Measurements from ENCODE around the gene MCAT.
"Not testable (repeated sequence)": the region's sequence is repeated elsewhere in the genome, so short reads cannot be mapped to it uniquely, and the experiment has no call there.

The MCAT gene

GRCh38 chr22:43151251-43152002, 8.2 kb upstream of the MCAT start, which contains the start of gene TSPO:
Gene TSPO (plus strand): TSS chr22:43151559. CDS start chr22:43159239, 7,680 bp downstream.
- Histone ChIP-seq H3K27me3 (ENCODE audit: control insufficient read depth, insufficient read depth, low read length) (peaks cover 8% of the 10 kb centered on the region; the same call in 1 of the 2 replicates), H3K4me3 (ENCODE audit: low read depth, low read length) (peak within 1 kb of the TSS; percentile 59), H3K36me3 (ENCODE audit: control insufficient read depth, insufficient read depth, low read length) (no peaks in the 10 kb centered on the region), H3K9me3 (ENCODE audit: control insufficient read depth, insufficient read depth, low read length) (no peaks in the 10 kb centered on the region), H3K9ac (ENCODE audit: low read depth, low read length) (no peak within 1 kb of the TSS), H3K27ac (ENCODE audit: low read depth, low read length) (no peak within 1 kb of the TSS), H3K4me1 (ENCODE audit: control insufficient read depth, insufficient read depth, low read length) (peaks cover 7% of the 10 kb centered on the region; the same call in 1 of the 2 replicates)

- no peak overlapping the region for H3K9ac ChIP-seq (ENCODE audit: low read depth, low read length)
- peaks cover 8% of the 10 kb centered on the region; the same call in 1 of the 2 replicates for H3K27me3 ChIP-seq (ENCODE audit: control insufficient read depth, insufficient read depth, low read length)
- no peak overlapping the region for H3K27ac ChIP-seq (ENCODE audit: low read depth, low read length)
- no peaks in the 10 kb centered on the region for H3K9me3 ChIP-seq (ENCODE audit: control insufficient read depth, insufficient read depth, low read length)
- H3K4me3 ChIP-seq (ENCODE audit: low read depth, low read length) = peak overlapping the region; percentile 54
- peaks cover 7% of the 10 kb centered on the region; the same call in 1 of the 2 replicates for H3K4me1 ChIP-seq (ENCODE audit: control insufficient read depth, insufficient read depth, low read length)
- no peaks in the 10 kb centered on the region for H3K36me3 ChIP-seq (ENCODE audit: control insufficient read depth, insufficient read depth, low read length)
Observed at GRCh38 chr22:43150731-43151206, 7.6 kb upstream of the MCAT start.

- Histone ChIP-seq H3K9me3 (ENCODE audit: control insufficient read depth, insufficient read depth, low read length) (no peaks in the 10 kb centered on the region), H3K4me1 (ENCODE audit: control insufficient read depth, insufficient read depth, low read length) (peaks cover 7% of the 10 kb centered on the region; the same call in 1 of the 2 replicates), H3K36me3 (ENCODE audit: control insufficient read depth, insufficient read depth, low read length) (no peaks in the 10 kb centered on the region), H3K4me3 (ENCODE audit: low read depth, low read length) (no peak overlapping the region), H3K9ac (ENCODE audit: low read depth, low read length) (no peak overlapping the region), H3K27me3 (ENCODE audit: control insufficient read depth, insufficient read depth, low read length) (peaks cover 8% of the 10 kb centered on the region; the same call in 1 of the 2 replicates), H3K27ac (ENCODE audit: low read depth, low read length) (no peak overlapping the region)
Observed at GRCh38 chr22:43148581-43148980, 5.4 kb upstream of the MCAT start.

GRCh38 chr22:43147821-43148220, 4.6 kb upstream of the MCAT start:
- no peak overlapping the region for H3K9ac ChIP-seq (ENCODE audit: low read depth, low read length)

GRCh38 chr22:43146332-43146731, 3.1 kb upstream of the MCAT start:
- not testable (repeated sequence) for H3K9me3 ChIP-seq (ENCODE audit: control insufficient read depth, insufficient read depth, low read length); H3K9ac ChIP-seq (ENCODE audit: low read depth, low read length); H3K36me3 ChIP-seq (ENCODE audit: control insufficient read depth, insufficient read depth, low read length); H3K4me3 ChIP-seq (ENCODE audit: low read depth, low read length); H3K27ac ChIP-seq (ENCODE audit: low read depth, low read length); H3K27me3 ChIP-seq (ENCODE audit: control insufficient read depth, insufficient read depth, low read length); H3K4me1 ChIP-seq (ENCODE audit: control insufficient read depth, insufficient read depth, low read length)

More at GRCh38 chr22:43147821-43148220, 4.6 kb upstream of the MCAT start:
- peaks cover 8% of the 10 kb centered on the region; the same call in 1 of the 2 replicates for H3K27me3 ChIP-seq (ENCODE audit: control insufficient read depth, insufficient read depth, low read length)
- H3K36me3 ChIP-seq (ENCODE audit: control insufficient read depth, insufficient read depth, low read length) = no peaks in the 10 kb centered on the region
- H3K9me3 ChIP-seq (ENCODE audit: control insufficient read depth, insufficient read depth, low read length) = no peaks in the 10 kb centered on the region
- H3K4me1 ChIP-seq (ENCODE audit: control insufficient read depth, insufficient read depth, low read length) = peaks cover 7% of the 10 kb centered on the region; the same call in 1 of the 2 replicates
- no peak overlapping the region for H3K4me3 ChIP-seq (ENCODE audit: low read depth, low read length)
- H3K27ac ChIP-seq (ENCODE audit: low read depth, low read length) = no peak overlapping the region

DNA sequence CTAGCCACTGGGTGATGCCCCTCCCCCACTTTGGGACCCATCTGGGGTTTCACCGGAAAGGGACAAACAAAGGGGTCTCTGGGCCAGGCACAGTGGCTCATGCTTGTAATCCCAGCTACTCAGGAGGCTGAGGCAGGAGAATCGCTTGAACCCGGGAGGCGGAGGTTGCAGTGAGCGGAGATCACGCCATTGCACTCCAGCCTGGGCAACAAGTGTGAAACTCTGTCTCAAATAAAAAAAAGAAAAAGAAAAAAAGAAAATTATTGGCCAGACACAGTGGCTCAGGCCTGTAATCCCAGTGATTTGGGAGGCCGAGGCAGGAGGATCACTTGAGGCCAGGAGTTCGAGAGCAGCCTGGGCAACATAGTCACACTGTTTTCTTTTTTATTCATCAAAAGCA, 2.2 kb upstream of the MCAT start:
- H3K4me3 ChIP-seq (ENCODE audit: low read depth, low read length); H3K4me1 ChIP-seq (ENCODE audit: control insufficient read depth, insufficient read depth, low read length); H3K27me3 ChIP-seq (ENCODE audit: control insufficient read depth, insufficient read depth, low read length); H3K9me3 ChIP-seq (ENCODE audit: control insufficient read depth, insufficient read depth, low read length); H3K9ac ChIP-seq (ENCODE audit: low read depth, low read length); H3K27ac ChIP-seq (ENCODE audit: low read depth, low read length): not testable (repeated sequence)
- peaks cover 10% of the 10 kb centered on the region for H3K36me3 ChIP-seq (ENCODE audit: control insufficient read depth, insufficient read depth, low read length)

DNA sequence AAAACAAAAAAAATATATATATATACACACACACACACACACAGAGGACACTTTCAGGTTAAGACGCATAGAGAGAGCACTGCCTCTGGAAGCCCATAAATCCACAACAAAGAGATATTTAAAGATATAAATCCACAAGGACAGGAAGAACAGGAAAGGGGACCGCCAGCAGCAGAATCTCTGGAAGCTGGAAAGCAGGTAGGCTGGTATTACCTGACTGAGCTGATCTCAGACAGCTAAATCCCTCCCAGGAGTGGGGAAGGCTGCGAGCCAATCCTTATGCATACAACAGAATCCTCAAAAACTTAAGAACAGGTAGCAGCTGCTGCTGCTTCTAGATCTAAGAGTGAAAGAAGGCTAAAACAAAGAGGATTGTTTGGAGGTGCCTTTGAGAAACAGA, 1.8 kb upstream of the MCAT start:
- Histone ChIP-seq H3K27ac (ENCODE audit: low read depth, low read length) (no peak overlapping the region), H3K4me1 (ENCODE audit: control insufficient read depth, insufficient read depth, low read length) (no peaks in the 10 kb centered on the region)

DNA sequence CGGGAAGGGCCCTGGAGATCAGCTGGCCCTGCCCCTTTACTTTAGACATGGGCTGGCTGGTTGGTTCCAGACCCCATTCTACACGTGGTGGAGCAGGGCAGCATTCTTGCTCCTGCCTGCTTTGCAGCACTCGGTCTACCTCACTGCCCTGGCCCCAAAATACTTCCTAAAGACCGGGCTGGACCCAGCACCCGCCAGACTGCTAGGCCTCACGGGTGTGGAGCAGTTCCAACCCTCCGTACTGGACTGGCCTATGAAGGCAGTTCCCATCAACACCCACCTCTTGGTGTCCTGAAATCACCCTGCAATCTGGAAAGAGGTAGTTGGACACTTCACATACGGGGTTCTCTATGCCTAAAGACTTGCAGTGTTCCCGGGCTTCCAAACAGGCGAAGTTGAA, 6.4 kb downstream of the MCAT start:
- H3K36me3 ChIP-seq (ENCODE audit: control insufficient read depth, insufficient read depth, low read length) = peaks cover 88% of the 10 kb centered on the region
- H3K27ac ChIP-seq (ENCODE audit: low read depth, low read length) = no peak overlapping the region

More for the DNA sequence above, 1.8 kb upstream of the MCAT start:
- peaks cover 14% of the 10 kb centered on the region for H3K36me3 ChIP-seq (ENCODE audit: control insufficient read depth, insufficient read depth, low read length)
- no peaks in the 10 kb centered on the region for H3K9me3 ChIP-seq (ENCODE audit: control insufficient read depth, insufficient read depth, low read length)
- H3K4me3 ChIP-seq (ENCODE audit: low read depth, low read length) = no peak overlapping the region
- no peak overlapping the region for H3K9ac ChIP-seq (ENCODE audit: low read depth, low read length)
- no peaks in the 10 kb centered on the region for H3K27me3 ChIP-seq (ENCODE audit: control insufficient read depth, insufficient read depth, low read length)

DNA sequence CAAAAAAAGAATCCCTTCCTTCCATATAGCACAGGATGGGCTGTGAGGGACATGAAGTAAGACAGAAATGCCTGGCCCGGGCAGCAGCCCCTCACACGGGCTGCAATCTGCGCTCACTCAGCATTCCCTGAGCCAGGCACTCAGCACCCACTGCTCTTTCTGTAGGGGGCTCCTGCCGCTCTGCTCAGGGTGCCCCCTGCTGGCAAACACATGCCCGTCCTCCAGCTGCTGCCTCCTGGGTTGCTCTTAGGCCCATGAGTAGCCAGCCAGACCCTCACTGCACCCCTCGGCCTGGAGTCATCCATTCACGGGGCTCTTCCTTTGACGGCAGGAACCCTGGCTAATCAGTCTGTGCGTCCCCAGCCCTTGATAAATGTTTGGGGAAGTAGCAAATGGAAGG, 6.9 kb downstream of the MCAT start:
- no peaks in the 10 kb centered on the region for H3K9me3 ChIP-seq (ENCODE audit: control insufficient read depth, insufficient read depth, low read length)
- no peaks in the 10 kb centered on the region for H3K27me3 ChIP-seq (ENCODE audit: control insufficient read depth, insufficient read depth, low read length)
- H3K36me3 ChIP-seq (ENCODE audit: control insufficient read depth, insufficient read depth, low read length) = peaks cover 91% of the 10 kb centered on the region
- H3K27ac ChIP-seq (ENCODE audit: low read depth, low read length) = no peak overlapping the region
- no peak overlapping the region for H3K9ac ChIP-seq (ENCODE audit: low read depth, low read length)
- H3K4me3 ChIP-seq (ENCODE audit: low read depth, low read length) = no peak overlapping the region
- H3K4me1 ChIP-seq (ENCODE audit: control insufficient read depth, insufficient read depth, low read length) = no peaks in the 10 kb centered on the region

More for the DNA sequence above, 6.4 kb downstream of the MCAT start:
- H3K9ac ChIP-seq (ENCODE audit: low read depth, low read length) = no peak overlapping the region
- H3K27me3 ChIP-seq (ENCODE audit: control insufficient read depth, insufficient read depth, low read length) = no peaks in the 10 kb centered on the region
- no peak overlapping the region for H3K4me3 ChIP-seq (ENCODE audit: low read depth, low read length)
- no peaks in the 10 kb centered on the region for H3K9me3 ChIP-seq (ENCODE audit: control insufficient read depth, insufficient read depth, low read length)
- no peaks in the 10 kb centered on the region for H3K4me1 ChIP-seq (ENCODE audit: control insufficient read depth, insufficient read depth, low read length)

DNA sequence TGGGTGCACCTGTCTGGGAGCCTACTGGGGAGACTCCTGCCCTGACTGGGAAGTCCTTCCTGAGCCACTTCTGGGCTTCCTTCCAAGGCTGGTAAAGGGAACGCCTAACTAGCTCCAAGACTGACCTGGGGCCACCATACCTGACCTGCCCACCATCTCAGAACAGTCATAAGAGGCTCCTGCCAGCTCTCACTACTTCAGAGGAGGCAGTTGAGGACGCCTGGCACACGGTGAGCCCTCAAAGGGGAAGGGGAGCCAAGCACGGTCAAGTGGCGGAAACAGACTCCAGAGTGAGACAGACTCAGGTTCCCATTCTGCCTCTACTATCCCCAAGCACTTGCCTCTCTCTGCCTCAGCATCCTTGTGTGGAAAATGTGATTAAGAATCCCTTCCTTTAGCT, 7.6 kb downstream of the MCAT start:
- peaks cover 87% of the 10 kb centered on the region for H3K36me3 ChIP-seq (ENCODE audit: control insufficient read depth, insufficient read depth, low read length)
- no peak overlapping the region for H3K9ac ChIP-seq (ENCODE audit: low read depth, low read length)
- no peak overlapping the region for H3K27ac ChIP-seq (ENCODE audit: low read depth, low read length)
- no peaks in the 10 kb centered on the region for H3K27me3 ChIP-seq (ENCODE audit: control insufficient read depth, insufficient read depth, low read length)
- H3K4me3 ChIP-seq (ENCODE audit: low read depth, low read length) = no peak overlapping the region
- H3K9me3 ChIP-seq (ENCODE audit: control insufficient read depth, insufficient read depth, low read length) = no peaks in the 10 kb centered on the region
- no peaks in the 10 kb centered on the region for H3K4me1 ChIP-seq (ENCODE audit: control insufficient read depth, insufficient read depth, low read length)

DNA sequence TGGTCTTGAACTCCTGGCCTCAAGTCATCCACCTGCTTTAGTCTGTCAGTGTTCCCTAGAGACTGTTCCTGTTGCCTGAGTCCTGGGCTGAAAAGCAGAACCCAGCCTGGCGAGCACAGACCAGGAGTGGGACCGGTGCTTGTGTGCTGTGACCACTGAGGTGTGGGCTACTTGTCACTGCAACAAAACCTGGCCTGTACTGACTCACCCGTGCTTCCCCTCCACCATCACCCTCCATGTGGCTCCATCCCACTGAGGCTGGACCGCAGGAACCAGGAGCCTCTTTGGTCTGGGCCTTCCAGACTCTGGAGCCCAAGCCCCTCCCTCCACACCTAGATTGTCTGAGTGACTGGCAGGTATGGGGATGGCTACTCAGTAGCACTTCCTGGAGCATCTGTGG, 8.6 kb downstream of the MCAT start:
- H3K9ac ChIP-seq (ENCODE audit: low read depth, low read length) = no peak overlapping the region

More for the DNA sequence above, 8.6 kb downstream of the MCAT start:
- no peaks in the 10 kb centered on the region for H3K27me3 ChIP-seq (ENCODE audit: control insufficient read depth, insufficient read depth, low read length)
- 0 out of 2 replicates have a peak, but pooled peaks cover 1% of the 10 kb centered on the region for H3K4me1 ChIP-seq (ENCODE audit: control insufficient read depth, insufficient read depth, low read length)
- peaks cover 77% of the 10 kb centered on the region for H3K36me3 ChIP-seq (ENCODE audit: control insufficient read depth, insufficient read depth, low read length)
- no peak overlapping the region for H3K4me3 ChIP-seq (ENCODE audit: low read depth, low read length)
- H3K9me3 ChIP-seq (ENCODE audit: control insufficient read depth, insufficient read depth, low read length) = no peaks in the 10 kb centered on the region
- H3K27ac ChIP-seq (ENCODE audit: low read depth, low read length) = no peak overlapping the region

Data from HUES48 (cell line).